LNCAP (cell line): ENCODE data around the gene TRIM54.

Experiments
- CTCF ChIP-seq: fragments of 450-650 bp; IDR thresholded peaks from 2 replicates; pipeline ENCODE4 v1.5.1; 2017; ENCODE audit warnings: mild to moderate bottlenecking

The TRIM54 gene

GRCh38 chr2:27324720-27325119 is 42.5 kb downstream of the TRIM54 start:
- TF ChIP-seq CTCF, result no peak

GRCh38 chr2:27335311-27335710 is 53.1 kb downstream of the TRIM54 start:
- TF ChIP-seq CTCF, result no peak

GRCh38 chr2:27336173-27336572 is 53.9 kb downstream of the TRIM54 start:
- TF ChIP-seq CTCF, result no peak

- no peak for TF ChIP-seq CTCF
Measured at GRCh38 chr2:27347641-27348040, 65.4 kb downstream of the TRIM54 start.

- TF ChIP-seq CTCF, result no peak
Measured at GRCh38 chr2:27350106-27350693, 68.0 kb downstream of the TRIM54 start.

GRCh38 chr2:27351802-27352598 is 69.8 kb downstream of the TRIM54 start:
- TF ChIP-seq CTCF, result no peak

- TF ChIP-seq CTCF, result no peak
Measured at GRCh38 chr2:27353762-27354596, 71.8 kb downstream of the TRIM54 start.
